Kidney capillary endothelial cell (primary cell): Measurements from ENCODE around the gene API5.

Experiments
- DNase-seq: peaks from one replicate; pipeline ENCODE4 v3.0.0-alpha.2; 2018; ENCODE audit warnings: low spot score

API5 gene

GRCh38 chr11:43360361-43361032 is 48.7 kb downstream of the API5 start:
- no peak for DNase-seq

GRCh38 chr11:43366677-43367076 is 54.9 kb downstream of the API5 start:
- no peak for DNase-seq

- no peak for DNase-seq
Measured at GRCh38 chr11:43367382-43368178, 55.8 kb downstream of the API5 start.

GRCh38 chr11:43376065-43376464 is 64.3 kb downstream of the API5 start:
- no peak for DNase-seq

- peak; percentile 32 for DNase-seq
Measured at GRCh38 chr11:43376594-43376993, 64.8 kb downstream of the API5 start.

GRCh38 chr11:43377389-43377788 is 65.6 kb downstream of the API5 start:
- no peak for DNase-seq

- DNase-seq: no peak
Measured at GRCh38 chr11:43378897-43379296, 67.1 kb downstream of the API5 start.

- no peak for DNase-seq
Measured at GRCh38 chr11:43381802-43382201, 70.0 kb downstream of the API5 start.

GRCh38 chr11:43382614-43383013 is 70.8 kb downstream of the API5 start:
- no peak for DNase-seq

- DNase-seq: no peak
Measured at GRCh38 chr11:43384393-43384792, 72.6 kb downstream of the API5 start.

- DNase-seq: no peak
Measured at GRCh38 chr11:43392713-43393112, 80.9 kb downstream of the API5 start.

GRCh38 chr11:43393765-43394355 is 82.1 kb downstream of the API5 start:
- no peak for DNase-seq
